Brain microvascular endothelial cell (primary cell): Measurements from ENCODE around the gene ING3.

Experiments
- DNase-seq: peaks from one replicate; pipeline ENCODE4 v3.0.0-alpha.2; 2020
- H3K27ac ChIP-seq: fragments of 250-450 bp; sonication (Bioruptor Pico); 2 replicates; pipeline ENCODE4 v1.5.1; 2020; ENCODE audit warnings: mild to moderate bottlenecking, moderate library complexity
- H3K27me3 ChIP-seq: fragments of 250-450 bp; sonication (Bioruptor Pico); replicated peaks from 2 replicates; pipeline ENCODE4 v1.5.1; 2020; ENCODE audit warnings: mild to moderate bottlenecking
- H3K36me3 ChIP-seq: fragments of 250-450 bp; sonication (Bioruptor Pico); replicated peaks from 2 replicates; pipeline ENCODE4 v1.5.1; 2020; ENCODE audit warnings: mild to moderate bottlenecking
- H3K4me3 ChIP-seq: 2 replicates; pipeline ENCODE4 v1.5.1; 2011; ENCODE audit warnings: low read depth, mild to moderate bottlenecking, control low read depth, low read length, moderate library complexity
- CTCF ChIP-seq: IDR thresholded peaks from 2 replicates; pipeline ENCODE4 v1.5.1; 2011; ENCODE audit warnings: low read depth, mild to moderate bottlenecking, moderate library complexity, low read length, control low read depth, inconsistent platforms; ENCODE audit errors: missing control alignments
- in situ Hi-C: cut with HindIII; loops from 2 replicates; pipeline ENCODE4 v1.10.0; 2017; ENCODE audit warnings: low sequenced_read_pairs, low pct_ligation_motif_present

ING3 gene

GRCh38 chr7:120920034-120920433 is 30.5 kb upstream of the ING3 start:
- no peak for TF ChIP-seq CTCF
- no peak for DNase-seq
- H3K27me3 ChIP-seq: no peaks in the 10 kb centered on the region
- H3K36me3 ChIP-seq: no peaks in the 10 kb centered on the region
- H3K27ac ChIP-seq: no peak overlapping the region
- H3K4me3 ChIP-seq: no peak overlapping the region
- in situ Hi-C loops: no loop called here

- no peak for DNase-seq
- in situ Hi-C loops: no loop called here
- H3K36me3 ChIP-seq: no peaks in the 10 kb centered on the region
- no peak for TF ChIP-seq CTCF
- H3K27me3 ChIP-seq: no peaks in the 10 kb centered on the region
- no peak overlapping the region for H3K27ac ChIP-seq
- H3K4me3 ChIP-seq: no peak overlapping the region
Observed at GRCh38 chr7:120920591-120921274, 29.8 kb upstream of the ING3 start.

- no peak for TF ChIP-seq CTCF
- Histone ChIP-seq H3K27ac (no peak overlapping the region), H3K4me3 (no peak overlapping the region), H3K27me3 (no peaks in the 10 kb centered on the region), H3K36me3 (no peaks in the 10 kb centered on the region)
- in situ Hi-C loops: no loop called here
- no peak for DNase-seq
Observed at GRCh38 chr7:120924837-120925236, 25.7 kb upstream of the ING3 start.

GRCh38 chr7:120925392-120925791 is 25.2 kb upstream of the ING3 start:
- in situ Hi-C loops: no loop called here
- Histone ChIP-seq H3K4me3 (no peak overlapping the region), H3K27me3 (no peaks in the 10 kb centered on the region), H3K36me3 (no peaks in the 10 kb centered on the region), H3K27ac (no peak overlapping the region)
- no peak for TF ChIP-seq CTCF
- no peak for DNase-seq

GRCh38 chr7:120926943-120927346 is 23.6 kb upstream of the ING3 start:
- H3K27ac ChIP-seq: no peak overlapping the region
- in situ Hi-C loops: no loop called here
- DNase-seq: no peak
- H3K27me3 ChIP-seq: no peaks in the 10 kb centered on the region
- no peak for TF ChIP-seq CTCF
- no peaks in the 10 kb centered on the region for H3K36me3 ChIP-seq
- no peak overlapping the region for H3K4me3 ChIP-seq
